ENCODE data around the gene SCCPDH.

DNA sequence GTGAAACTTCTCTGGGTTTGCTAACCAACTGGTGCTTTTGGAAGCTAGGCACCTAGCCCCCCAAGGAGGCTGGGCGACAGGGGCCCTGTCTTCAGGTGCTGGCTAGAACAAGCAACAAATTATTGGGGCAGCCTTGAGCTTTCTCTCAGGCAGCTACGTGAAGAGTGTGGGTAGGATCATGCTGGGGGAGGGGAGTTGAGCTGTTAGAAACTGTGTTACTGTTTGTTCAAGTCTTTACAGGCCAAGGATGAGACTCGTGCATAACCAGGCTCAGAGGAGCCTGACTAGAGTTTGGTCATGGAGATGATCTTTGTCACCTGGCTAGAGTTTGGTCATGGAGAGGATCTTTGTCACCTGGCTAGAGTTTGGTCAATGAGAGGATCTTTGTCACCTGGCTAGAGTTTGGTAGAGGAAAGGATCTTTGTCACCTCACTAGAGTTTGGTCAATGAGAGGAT lies 12.6 kb upstream of the SCCPDH start:
- no peak for TF ChIP-seq FOXA1 (IDR thresholded peaks at IDR 0.05; ENCODE audit: borderline replicate concordance)
- TF ChIP-seq, protein P1, sequence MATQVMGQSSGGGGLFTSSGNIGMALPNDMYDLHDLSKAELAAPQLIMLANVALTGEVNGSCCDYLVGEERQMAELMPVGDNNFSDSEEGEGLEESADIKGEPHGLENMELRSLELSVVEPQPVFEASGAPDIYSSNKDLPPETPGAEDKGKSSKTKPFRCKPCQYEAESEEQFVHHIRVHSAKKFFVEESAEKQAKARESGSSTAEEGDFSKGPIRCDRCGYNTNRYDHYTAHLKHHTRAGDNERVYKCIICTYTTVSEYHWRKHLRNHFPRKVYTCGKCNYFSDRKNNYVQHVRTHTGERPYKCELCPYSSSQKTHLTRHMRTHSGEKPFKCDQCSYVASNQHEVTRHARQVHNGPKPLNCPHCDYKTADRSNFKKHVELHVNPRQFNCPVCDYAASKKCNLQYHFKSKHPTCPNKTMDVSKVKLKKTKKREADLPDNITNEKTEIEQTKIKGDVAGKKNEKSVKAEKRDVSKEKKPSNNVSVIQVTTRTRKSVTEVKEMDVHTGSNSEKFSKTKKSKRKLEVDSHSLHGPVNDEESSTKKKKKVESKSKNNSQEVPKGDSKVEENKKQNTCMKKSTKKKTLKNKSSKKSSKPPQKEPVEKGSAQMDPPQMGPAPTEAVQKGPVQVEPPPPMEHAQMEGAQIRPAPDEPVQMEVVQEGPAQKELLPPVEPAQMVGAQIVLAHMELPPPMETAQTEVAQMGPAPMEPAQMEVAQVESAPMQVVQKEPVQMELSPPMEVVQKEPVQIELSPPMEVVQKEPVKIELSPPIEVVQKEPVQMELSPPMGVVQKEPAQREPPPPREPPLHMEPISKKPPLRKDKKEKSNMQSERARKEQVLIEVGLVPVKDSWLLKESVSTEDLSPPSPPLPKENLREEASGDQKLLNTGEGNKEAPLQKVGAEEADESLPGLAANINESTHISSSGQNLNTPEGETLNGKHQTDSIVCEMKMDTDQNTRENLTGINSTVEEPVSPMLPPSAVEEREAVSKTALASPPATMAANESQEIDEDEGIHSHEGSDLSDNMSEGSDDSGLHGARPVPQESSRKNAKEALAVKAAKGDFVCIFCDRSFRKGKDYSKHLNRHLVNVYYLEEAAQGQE (IDR thresholded peaks at IDR 0.05; ENCODE audit: borderline replicate concordance) = no peak
- TF ChIP-seq, protein P1 (CRISPR knock-in tag; IDR thresholded peaks at IDR 0.05; ENCODE audit: low read depth) = no peak
